Measurements from ENCODE around the gene BRSK2.
"Not testable (repeated sequence)": the region's sequence is repeated elsewhere in the genome, so short reads cannot be mapped to it uniquely, and the experiment has no call there.

The BRSK2 gene

DNA sequence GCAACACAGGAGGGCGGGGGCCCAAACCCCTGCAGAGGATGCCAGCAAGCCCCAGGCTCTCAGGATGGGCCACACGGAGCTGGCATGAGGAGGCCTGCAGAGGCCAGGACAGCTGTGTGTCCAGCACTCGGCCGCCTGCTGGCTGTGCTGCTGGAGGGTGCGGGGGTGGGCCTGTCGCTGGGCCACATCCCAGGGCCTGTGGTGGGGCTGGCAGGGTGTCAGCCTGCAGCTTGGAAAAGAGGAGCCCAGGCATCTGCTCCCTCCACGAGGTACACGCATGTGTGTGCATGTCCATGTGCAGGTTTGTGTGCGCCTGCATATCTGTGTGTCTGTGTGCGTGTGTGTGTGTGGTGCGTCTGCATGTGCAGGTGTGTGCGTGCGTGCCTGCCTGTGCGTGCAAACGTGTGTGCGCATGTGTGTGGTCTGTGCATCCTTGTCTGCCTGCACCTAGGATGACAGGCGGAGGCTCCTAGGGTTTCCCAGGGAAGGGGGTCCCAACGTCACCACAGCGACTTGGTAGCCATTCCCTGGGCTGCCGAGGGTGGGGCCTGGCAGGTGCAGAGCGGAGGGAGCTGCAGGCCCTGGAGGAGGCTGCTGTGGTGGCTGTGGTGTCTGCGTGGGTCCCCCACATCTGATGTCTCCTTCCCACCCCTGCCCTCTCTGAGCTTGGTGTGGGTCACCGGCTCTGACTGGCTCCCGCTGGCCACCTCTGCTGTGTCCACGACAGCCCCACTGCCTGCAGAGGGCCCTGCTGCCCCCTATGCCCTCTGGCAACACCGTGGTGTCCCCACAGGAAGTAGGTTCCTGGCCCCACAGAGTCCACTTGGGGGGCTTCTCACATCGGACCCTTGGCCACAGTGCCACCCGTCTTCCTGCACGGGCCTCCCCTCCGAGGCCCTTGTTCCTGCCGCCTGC is 17.1 kb downstream of the BRSK2 start:
- TF ChIP-seq CTCF (conservative IDR thresholded peaks at IDR 0.05; ENCODE audit: low read length), result no peak
- no peak for DNase-seq (ENCODE audit: low read depth)

DNA sequence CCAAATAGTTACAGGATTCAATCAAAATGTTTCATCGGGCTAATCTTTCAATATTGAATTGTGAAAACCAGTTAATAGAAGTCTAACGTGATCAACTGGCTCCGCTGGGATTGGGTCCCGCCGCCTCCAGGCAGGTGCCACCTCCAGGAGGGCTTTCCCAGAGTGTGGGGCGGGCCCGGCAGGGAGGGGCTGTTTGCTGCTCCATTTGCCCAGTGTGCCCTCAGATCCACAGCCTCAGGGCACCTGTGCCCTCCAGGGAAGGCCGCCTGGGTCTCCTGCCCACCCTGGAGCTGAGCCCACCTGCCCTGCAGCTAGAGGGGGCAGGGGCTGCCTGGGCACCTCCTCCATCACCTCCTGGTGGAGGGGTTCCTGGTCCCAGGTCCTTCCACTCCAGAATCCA is 17.9 kb downstream of the BRSK2 start:
- TF ChIP-seq CTCF (conservative IDR thresholded peaks at IDR 0.05; ENCODE audit: low read length), result no peak
- no peak overlapping the region for H3K4me3 ChIP-seq (ENCODE audit: low read length)
- DNase-seq (ENCODE audit: low read depth), result no peak

More for the DNA sequence above, 17.1 kb downstream of the BRSK2 start:
- no peak overlapping the region for H3K4me3 ChIP-seq (ENCODE audit: low read length)

DNA sequence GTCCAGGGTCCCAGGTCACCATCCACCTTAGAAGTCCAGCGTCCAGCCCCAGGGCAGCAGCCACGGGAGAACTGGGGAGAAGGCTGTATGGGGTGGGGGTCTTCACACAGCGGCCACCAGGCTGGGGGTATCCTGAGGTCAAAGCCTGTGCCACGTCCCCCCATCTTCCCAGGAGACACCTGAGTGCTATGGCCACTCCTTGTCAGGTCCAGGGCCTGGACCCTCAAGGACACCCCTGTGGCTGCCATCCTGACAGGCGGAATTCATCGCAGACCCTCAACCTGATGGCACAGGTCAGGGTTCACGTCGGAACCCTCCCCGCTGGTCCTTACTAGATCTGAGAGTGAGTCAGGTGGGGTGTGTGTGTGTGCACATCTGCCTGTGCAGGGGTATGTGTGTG is 18.6 kb downstream of the BRSK2 start:
- DNase-seq (ENCODE audit: low read depth), result no peak
- no peak overlapping the region for H3K4me3 ChIP-seq (ENCODE audit: low read length)
- no peak for TF ChIP-seq CTCF (conservative IDR thresholded peaks at IDR 0.05; ENCODE audit: low read length)

DNA sequence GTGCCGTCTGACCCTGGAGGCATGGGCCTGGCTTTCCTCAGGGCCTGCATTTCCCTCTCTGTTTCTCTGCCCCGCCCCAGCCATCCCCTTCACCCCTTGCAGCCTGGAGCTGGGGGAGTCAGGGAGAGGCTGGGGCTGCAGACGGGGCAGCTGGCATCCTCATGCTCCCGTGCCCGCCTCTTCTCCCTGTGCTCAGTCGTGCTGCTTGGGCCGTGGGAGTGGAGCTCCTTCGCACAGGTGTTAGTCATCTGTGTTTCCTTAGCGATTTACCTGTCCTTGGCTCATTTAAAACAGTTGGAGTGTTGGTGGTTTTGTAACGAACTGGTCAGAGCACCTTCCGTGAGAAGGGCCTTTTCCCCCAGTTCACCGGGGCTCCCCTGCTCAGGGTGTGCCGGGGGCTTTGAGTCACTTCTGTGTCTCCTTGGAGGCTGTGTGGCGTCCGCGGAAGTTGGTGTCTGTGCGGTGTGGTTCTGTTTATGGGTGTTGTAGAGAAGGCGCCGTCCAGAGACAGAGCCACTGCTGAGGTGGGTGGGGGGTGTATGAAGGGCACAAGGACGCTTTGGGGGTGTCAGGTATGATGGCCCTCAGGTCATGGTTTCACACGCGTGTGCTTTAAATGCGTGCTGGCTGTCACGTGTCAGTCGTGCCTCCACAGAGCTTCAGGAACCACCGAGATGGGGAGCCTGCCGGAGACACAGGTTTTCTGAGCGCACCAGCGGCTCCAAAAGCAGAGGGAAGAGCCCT is 19.5 kb downstream of the BRSK2 start:
- H3K4me3 ChIP-seq (ENCODE audit: low read length), result no peak overlapping the region
- TF ChIP-seq CTCF (conservative IDR thresholded peaks at IDR 0.05; ENCODE audit: low read length), result no peak
- DNase-seq (ENCODE audit: low read depth), result no peak

DNA sequence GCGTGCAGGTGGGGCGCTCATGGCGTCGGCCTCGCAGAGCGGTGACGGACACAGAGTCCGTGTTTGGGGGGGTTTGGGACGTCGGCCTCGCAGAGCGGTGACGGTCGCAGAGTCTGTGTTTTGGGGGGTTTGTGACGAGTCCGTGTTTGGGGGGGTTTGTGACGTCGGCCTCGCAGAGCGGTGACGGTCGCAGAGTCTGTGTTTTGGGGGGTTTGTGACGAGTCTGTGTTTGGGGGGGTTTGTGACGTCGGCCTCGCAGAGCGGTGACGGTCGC is 20.1 kb downstream of the BRSK2 start:
- DNase-seq (ENCODE audit: low read depth), result not testable (repeated sequence)

GRCh38 chr11:1410366-1411291 is 20.9 kb downstream of the BRSK2 start:
- no peak overlapping the region for H3K4me3 ChIP-seq (ENCODE audit: low read length)
- no peak for TF ChIP-seq CTCF (conservative IDR thresholded peaks at IDR 0.05; ENCODE audit: low read length)
- DNase-seq (ENCODE audit: low read depth), result no peak

More for the DNA sequence above, 20.1 kb downstream of the BRSK2 start:
- H3K4me3 ChIP-seq (ENCODE audit: low read length), result not testable (repeated sequence)

DNA sequence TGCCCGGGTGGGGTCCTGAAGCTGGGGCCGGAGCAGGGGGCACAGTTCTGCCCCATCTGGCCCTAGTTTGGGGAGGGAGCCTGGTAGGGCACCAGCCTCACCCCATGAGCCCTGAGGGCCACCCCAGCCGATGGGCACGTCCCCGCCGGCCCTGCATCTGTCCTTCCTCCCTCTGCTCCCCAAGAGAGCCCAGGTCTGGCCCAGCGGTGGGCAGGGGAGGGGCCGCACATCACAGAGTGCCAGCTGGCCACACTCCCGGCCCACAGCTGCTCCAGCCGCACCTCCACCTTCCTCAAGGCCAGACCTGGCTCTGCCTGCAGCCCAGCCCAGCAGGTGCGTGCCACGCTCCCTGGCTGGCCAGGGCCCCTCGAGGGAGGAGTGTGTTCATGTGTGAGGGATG is 21.6 kb downstream of the BRSK2 start:
- DNase-seq (ENCODE audit: low read depth), result no peak
- TF ChIP-seq CTCF (conservative IDR thresholded peaks at IDR 0.05; ENCODE audit: low read length), result no peak
- no peak overlapping the region for H3K4me3 ChIP-seq (ENCODE audit: low read length)

- DNase-seq (ENCODE audit: low read depth), result not testable (repeated sequence)
Observed at GRCh38 chr11:1411739-1412138, 22.0 kb downstream of the BRSK2 start.

More at GRCh38 chr11:1411739-1412138, 22.0 kb downstream of the BRSK2 start:
- not testable (repeated sequence) for H3K4me3 ChIP-seq (ENCODE audit: low read length)

Measured in AG10803 (cell line).